Skin of body (tissue), 2 donors: ENCODE data around the gene PITPNM2. TPM values are rescaled to one million over a fixed set of nuclear protein-coding genes. Genes with fewer than 3 reads are reported as not detected.
A peak's percentile ranks its signal among the peaks of the same experiment; 100 is the strongest.

Experiments
- DNase-seq: peaks from one replicate; lab custom pipeline; 2025; lab: John Stamatoyannopoulos, UW
- total RNA-seq: library from RNA; depleted of rRNA; stranded (reverse); fragments of >200 nt; gene quantifications from one replicate; pipeline ENCODE4 v1.2.3, GENCODE V29; 2014

The PITPNM2 gene
- total RNA-seq, 1 donor from 2014 or later = 4.3 TPM

DNA sequence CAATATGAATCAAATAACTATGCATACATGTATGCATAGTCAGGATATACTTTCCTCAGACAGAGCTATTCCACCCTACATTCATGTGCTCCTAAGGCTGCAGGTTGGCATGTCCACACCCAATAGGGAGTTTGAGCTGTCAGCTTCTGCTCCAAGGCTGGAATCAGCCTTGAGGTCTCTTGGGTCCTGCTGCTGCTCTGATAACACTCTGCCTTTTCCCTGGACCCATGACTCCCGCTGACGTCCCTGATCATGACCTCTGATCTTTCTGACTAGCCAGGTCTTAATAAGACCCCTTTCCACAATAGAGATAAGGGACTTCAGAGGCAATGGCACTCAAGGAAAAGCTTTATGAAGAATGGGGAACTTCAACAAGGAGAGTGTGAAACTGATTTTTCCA lies 5.7 kb downstream of the PITPNM2 start:
- DNase-seq = no peak

DNA sequence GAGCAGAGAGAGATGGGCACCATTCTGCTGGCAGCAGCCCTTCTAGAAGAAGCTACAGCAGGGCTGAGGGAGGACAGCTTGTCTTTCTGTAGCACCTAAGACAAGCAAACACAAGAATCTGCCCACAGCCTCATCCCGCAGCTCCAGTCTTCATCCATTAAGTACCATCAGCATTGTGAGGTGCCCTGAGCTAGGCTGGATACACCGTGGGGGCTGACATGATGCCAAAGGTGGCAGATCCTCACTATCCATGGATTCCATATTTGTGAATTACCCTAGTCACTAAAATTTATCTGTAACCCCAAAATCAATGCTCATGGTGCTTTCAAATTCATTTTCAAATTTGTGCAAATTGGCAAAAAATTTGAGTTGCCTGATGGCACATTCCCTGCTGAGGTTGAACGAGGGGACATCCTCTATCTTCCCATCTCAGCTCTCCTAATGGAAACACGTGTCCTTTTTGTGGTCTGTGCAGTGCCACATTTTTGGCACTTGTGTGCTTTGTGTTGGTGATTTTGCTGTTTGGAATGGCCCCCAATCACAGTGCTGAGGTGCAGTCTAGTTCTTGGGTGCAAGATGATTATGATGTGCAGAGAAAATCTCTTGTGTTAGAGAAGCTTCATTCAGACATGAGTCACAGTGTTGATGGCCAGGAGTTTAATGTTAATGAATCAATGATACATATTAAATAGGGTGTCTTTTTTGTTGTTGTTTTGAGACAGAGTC lies 7.0 kb downstream of the PITPNM2 start:
- DNase-seq = no peak

DNA sequence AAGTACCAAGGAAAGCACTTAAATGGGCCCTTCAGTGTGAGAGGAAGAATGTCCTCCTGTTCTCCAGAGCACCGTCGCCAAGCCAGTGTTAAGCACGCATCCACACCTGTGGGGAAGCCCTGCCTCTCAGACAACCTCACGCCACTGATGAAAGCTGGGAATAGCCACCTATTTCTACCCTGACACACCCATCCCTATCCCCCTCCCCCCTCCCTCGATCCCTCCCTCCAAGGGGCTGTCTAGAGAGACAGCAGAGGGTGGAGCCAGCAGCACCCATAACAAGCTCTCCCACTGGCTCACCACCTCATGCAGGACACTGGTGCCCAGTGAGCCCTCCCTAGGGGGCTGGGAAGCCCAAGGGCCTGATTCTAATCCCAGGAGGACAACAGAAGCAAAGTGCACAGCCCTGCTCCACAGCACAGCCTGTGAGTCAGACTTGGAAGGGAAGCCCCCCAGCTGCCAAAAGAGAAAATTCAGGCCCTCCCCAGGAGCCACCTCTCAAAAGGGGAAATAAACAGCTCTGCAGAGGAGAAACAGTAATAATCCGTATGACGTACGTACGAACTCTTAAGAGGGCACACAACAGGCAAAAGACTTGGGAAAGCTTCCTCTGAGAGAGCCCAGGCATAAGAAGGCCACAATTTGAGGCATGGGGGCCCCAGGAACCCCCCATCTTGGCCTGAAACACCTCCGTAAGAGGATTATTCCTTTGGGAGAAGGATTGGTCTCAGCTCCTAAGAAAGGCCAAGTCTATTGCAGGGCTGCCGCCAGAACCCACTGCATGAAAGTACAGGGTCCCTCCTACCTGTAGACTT lies 7.8 kb downstream of the PITPNM2 start:
- DNase-seq = no peak

GRCh38 chr12:123142518-123142840 lies 8.4 kb downstream of the PITPNM2 start:
- DNase-seq = peak; percentile 16

GRCh38 chr12:123141615-123142517 lies 9.0 kb downstream of the PITPNM2 start:
- peak; percentile 21 for DNase-seq

DNA sequence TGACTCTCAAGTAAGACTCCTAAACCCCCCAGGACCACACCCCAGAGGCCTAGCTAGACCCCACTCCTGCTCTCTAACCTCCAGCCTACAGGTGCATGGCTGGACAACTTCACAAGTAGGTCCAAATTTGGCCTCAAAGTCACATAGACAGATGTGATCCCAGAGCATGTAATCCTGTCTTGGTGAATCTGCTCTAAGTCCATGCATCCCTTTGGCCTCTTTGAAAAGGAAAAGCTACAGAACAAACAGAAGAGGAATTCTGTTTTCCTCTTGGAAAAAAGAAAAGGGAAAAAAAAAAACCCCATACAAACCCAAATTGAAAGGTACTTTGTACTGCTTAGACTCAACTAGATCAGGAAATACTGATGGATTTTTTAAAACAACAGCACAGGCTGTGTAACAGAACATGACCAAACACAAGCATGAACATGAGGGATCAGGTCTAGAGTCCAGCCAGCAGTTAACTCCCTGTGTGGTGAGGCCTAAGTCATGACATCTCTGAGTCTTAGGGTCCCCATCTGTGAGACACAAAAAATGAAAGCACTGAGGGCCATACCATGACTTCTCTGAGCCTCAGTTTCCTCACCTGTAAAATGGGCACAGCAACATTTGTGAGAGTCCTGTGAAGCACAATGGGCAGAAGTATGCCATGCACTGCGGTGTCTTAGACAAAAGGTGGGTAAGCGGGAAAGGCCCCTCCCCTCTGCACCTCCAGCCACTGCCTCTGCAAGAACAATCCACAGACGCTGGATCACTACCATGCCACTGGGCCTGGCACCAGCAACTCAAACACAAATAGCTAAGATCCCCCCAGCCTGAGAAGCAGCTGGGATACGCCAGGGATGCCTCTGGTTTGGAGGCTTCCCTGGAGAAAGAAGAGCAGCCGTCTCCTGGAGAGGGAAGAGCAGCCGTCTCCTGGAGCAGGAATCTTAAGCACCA lies 9.9 kb downstream of the PITPNM2 start:
- no peak for DNase-seq

DNA sequence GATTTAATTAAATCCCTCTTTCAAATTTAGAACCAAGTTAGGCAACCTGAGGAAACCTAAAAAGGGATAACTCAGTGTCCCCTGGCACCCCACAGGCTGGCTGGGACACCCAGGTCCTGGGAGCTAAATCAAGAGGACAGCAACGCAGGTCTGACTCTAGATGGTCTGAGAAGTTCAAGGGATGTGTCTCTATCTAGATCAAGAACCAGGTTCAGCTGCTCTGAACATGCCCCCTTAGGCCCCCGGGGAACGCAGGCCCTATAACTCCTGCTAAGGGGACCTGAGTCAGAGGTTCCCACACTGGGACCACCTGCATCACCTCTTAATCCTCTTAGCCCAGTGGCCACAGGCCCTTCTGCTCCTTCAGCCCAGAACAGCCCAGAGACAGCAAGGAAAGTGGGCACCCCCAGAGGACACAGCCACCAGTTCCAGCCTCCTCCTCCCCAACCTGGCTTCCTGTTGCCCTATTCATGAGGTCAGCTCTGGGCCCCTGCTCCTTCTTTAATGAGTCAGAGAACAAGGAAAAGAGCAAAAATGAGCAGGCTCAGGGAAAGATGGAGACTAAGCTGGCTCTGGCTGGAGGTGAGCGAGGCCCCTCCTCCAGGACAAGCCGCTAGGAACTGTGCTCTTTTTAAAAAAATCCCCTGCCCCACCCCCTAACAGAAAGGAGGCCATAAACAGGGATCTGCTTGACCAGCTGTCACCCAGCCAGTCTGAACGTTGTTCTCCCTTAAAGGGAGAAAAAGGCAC lies 10.8 kb downstream of the PITPNM2 start:
- DNase-seq = no peak

GRCh38 chr12:123135688-123136087 lies 15.2 kb downstream of the PITPNM2 start:
- no peak for DNase-seq

- no peak for DNase-seq
Measured at GRCh38 chr12:123134826-123135225, 16.1 kb downstream of the PITPNM2 start.

- no peak for DNase-seq
Measured at GRCh38 chr12:123134271-123134671, 16.6 kb downstream of the PITPNM2 start.

- DNase-seq = no peak
Measured at GRCh38 chr12:123133701-123134100, 17.2 kb downstream of the PITPNM2 start.

DNA sequence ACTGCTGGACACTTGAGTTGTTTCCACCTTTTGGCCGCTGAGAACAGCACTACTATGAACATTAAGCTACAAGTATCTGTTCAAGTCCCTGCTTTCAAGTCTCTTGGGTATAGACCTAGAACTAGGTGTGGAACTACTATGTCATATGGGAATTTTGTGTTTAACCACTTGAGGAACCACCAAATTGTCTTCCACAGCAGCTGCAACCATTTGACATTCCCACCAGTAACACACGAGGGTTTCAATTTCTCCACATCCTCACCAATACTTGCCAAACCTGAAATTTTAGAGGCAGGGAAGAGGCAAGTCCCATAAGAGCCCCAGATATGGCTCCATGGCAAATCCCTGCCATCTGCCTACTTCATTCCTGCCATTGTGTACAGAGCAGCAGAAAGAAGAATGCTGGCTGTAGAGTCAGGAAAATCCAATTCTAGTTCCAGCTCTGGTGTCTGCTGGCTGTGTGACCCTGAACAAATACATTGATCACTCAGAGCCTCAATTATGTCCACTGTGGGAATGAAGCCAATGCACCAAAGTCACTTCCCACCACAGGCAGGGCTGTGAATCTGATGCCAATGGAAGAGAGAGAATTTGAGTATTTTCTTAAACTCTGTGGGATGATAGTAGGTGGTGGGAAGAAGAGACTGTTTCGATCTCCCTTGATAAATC lies 17.8 kb downstream of the PITPNM2 start:
- DNase-seq = no peak

DNA sequence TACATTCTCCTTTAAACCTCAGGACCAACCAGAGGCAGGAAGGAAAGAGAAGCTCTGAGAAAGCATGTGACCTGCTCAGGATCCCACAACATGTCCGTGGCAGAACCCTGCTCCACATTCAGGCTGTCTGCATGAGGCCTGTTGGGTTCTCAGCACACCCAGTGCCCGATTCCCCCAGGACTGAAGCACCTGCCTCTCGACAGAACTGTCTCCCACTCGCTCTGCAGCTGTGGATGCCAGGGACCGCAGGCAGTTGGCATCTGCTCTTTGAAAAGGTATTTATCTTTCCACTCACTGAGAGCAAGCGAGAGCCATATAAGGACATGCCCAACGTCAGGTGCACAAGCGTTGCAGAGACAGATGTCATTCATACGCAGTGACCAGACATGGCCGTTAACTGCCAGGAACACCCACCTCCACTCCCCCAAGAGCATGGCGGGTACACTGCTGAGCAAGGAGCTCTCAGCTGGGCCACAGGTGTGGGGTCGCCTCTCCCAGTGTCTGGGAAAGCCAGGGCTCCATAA lies 18.9 kb downstream of the PITPNM2 start:
- DNase-seq = no peak

- no peak for DNase-seq
Measured at GRCh38 chr12:123131291-123131832, 19.5 kb downstream of the PITPNM2 start.

DNA sequence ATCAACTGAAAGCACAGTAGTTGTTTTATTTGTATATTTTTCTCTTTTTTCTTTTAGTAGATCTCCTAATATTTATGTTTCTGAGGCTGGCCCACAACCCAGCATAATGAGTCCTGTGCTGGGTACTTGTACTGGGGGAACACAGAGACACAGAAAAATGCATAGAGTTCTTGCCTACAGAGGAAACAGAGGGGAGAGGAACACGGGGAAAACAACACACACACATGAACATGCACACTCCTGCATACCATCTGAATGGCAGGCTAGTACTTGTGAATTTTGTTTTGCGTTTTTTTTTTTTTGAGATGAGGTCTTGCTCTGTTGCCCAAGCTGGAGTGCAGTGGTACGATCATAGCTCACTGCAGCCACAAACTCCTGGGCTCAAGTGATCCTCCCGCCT lies 21.3 kb downstream of the PITPNM2 start:
- DNase-seq = no peak

DNA sequence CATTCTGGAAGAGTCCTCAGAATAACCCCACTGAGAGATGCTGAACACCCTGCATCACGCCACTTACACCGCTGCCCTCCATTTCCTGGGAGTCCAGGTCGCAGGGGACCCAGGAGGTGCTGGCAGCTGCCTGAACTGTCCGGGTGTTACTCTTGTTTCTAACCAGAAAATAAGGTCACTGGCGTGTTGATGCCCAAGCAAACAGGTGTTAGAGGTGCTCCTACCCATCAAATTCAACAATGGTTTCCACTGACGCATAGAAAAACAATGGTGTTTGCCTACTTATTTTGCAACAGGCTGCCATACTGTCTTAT lies 23.8 kb downstream of the PITPNM2 start:
- no peak for DNase-seq

- DNase-seq = peak; percentile 81
Measured at GRCh38 chr12:123126294-123127181, 24.4 kb downstream of the PITPNM2 start.

GRCh38 chr12:123122626-123123025 lies 28.3 kb downstream of the PITPNM2 start:
- DNase-seq = no peak
